ENCODE data around the gene CTNND2.

The CTNND2 gene

GRCh38 chr5:11904265-11904906, at the start of gene CTNND2:
Gene CTNND2 (minus strand): TSS chr5:11904446. CDS start chr5:11903853, 593 bp downstream.
- DNase-seq = peak; percentile 96 to 99

DNA sequence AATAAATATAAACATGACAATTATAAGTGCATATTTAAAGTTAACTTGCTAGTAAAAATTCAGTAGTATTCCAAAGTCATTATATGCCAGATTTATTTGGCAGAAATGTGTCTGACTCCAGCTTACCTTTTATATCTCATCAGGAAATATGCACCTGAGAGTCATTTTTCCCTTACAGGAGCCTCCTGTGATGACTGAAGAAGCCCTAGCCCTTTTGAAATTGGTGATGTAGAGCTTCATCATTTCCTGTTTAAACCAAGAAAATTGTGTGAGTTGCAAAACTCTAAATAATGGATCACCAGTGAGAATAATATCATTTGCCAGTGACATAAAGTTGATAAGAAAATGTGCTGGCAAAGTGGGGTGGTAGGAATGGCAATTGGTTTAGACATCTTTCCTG, 42.1 kb upstream of the CTNND2 start:
- no peak for DNase-seq

DNA sequence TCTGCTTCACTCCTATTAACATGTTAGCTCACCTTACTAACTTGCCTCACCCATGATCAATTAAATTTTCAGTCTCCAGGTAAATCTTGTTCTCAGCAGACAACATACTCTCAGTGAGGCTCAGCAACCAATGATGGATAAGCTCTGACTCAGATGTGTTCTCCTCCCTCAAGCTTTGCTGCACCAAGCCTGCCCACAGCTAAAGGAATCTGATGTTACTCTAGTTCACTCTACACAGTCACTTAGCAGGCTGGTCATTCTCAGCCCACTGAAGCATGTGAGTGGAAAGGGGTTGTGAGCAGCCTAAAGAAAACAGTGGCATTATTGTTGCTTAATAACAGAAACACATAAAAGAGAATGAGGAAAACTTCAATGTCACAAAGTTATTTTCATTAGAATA, 37.3 kb upstream of the CTNND2 start:
- DNase-seq = no peak

DNA sequence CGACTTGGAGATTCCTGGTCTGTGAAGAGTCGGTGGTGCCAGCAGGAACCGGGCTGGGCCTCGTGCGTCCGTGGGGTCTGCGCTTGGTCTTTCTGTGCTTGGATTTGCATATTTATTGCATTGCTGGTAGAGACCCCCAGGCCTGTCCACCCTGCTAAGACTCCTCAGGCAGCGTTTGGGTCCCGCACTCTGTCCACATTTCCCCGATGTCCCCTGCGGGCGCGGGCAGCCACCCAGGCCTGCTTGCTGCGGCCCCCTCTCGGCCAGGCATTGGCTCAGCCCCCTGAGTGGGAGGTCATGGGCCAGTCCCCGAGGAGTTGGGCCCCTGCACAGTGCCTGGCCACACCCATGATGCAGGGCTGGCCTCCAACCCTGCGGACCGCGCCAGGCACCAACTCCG, 27.4 kb upstream of the CTNND2 start:
- no peak for DNase-seq

DNA sequence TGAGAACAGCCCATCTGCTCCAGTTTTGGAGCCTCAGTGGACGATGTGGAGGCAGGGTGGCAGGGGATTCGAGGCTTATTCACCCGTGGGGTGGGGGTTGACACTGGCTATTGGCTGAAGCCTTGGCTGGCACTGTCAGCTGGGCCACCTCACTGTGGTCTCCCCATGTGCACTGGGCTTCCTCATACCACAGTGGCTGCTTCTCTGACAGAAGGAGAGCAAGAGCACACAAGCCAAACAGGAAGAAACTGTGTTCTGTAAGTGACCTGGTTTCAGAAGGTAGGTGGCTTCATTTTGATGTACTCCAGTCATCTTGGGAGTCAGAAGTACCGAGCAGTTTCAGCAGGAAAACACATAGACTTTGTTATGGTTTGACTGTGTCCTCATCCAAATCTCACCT, 24.7 kb upstream of the CTNND2 start:
- DNase-seq = no peak

GRCh38 chr5:11925701-11926100, 21.5 kb upstream of the CTNND2 start:
- DNase-seq = no peak

DNA sequence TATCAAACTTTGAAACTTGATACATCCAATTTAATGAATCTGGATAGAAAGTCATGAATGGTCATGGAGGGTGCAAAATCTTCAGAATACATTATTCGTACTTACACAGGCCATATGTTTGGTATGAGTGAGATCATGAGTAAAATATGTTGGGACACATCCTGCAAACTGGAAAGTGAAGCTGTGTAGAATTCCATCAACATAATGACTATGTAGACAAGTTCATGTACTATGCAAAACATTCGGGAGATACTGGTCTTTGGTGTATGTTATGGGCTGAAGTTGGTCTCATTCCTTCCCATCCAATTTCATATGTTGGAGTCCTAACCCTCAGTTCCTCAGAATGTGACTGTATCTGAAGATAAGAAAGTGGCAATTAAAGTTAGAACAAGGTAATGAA, 18.1 kb upstream of the CTNND2 start:
- no peak for DNase-seq

- no peak for DNase-seq
Measured at GRCh38 chr5:11918463-11919045, 14.3 kb upstream of the CTNND2 start.

DNA sequence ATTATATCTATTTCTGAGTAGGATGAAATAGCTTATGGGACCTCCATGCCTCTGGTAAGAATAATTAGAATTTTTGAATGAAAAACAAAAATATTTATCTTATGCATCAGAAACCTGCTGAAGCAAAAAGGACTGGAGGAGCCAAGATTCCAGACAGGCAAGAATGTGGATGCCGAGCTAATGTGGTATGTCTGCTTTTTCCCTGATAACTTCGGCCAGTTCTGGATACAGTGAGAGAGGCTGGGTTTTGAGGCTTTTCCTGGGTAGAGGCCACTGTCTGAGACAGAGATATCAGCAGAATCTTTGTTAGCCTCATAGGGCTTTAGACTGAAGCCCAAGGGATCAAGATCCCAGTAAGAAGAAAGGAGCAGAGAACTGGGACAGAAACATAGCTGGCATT, 5.2 kb upstream of the CTNND2 start:
- peak in 1 of 2 experiments; percentile 47 for DNase-seq

- DNase-seq = peak in 1 of 2 experiments; percentile 52
Measured at GRCh38 chr5:11906497-11906896, 2.3 kb upstream of the CTNND2 start.

GRCh38 chr5:11905206-11905605, 960 bp upstream of the CTNND2 start:
- peak; percentile 64 to 73 for DNase-seq

- DNase-seq = peak; percentile 84 to 95
Measured at GRCh38 chr5:11903614-11904264, 507 bp downstream of the CTNND2 start.

DNA sequence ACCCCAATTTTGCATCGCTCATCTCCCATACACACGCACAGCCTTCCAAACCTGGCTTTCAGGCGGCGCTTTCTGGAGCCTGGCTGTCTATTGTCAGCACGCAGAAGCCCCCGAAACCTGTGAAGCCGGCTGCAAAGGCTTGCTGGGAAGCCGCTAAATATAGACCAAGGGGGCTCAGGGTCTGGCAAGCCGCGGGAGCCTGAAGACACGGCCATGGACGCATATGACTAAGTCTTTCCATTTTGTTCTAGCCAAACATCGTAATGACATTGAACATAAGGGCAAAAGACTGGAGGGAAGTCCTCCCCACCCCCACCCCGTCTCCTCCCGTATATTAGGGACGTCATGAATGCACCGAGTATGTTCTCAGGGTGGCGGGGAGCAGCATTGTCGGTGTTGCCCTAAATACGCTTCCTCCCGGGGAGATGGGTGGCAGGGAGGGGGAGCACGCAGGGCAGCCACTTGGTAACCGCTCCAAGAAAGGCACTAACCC, 1.1 kb downstream of the CTNND2 start:
- peak; percentile 76 to 84 for DNase-seq

DNA sequence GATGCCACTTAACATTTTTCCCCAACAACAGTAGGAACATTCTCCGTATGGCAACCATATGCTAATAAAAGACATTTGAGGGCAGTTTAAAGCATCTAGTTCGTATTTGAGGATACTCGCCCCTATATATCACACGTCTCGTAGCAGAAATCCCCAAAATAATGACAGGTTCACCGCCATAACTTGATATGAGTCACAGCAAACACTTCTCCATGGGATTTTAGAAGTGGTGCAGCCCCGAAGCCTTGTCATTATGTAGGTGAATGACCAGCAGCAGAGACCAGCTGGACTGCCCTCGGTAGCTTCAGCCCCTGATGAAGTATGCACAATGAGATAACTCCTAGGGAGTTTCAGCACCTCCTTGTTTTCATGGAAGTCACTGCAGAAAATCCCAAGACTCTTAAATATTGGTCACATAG, 2.0 kb downstream of the CTNND2 start:
- peak in 1 of 2 experiments; percentile 50 for DNase-seq

DNA sequence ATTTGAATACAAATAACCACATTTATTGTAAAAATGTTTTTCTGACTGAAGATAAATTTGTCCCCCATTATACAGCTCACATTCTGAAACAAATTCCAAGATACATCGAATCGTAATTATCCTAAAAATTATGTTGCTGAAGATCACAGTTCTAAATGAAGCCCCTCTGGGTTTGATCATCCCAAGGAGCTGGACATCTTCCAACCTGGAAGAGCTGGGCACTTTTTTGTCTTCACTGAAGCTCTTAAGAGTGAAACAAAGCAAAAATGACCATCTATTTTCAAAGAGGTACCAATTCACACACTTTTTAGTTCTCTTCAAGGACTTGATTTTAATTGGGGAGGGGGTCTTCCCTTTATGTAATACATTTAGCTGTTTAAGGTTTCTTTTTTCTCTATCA, 5.5 kb downstream of the CTNND2 start:
- DNase-seq = peak in 1 of 2 experiments; percentile 62

DNA sequence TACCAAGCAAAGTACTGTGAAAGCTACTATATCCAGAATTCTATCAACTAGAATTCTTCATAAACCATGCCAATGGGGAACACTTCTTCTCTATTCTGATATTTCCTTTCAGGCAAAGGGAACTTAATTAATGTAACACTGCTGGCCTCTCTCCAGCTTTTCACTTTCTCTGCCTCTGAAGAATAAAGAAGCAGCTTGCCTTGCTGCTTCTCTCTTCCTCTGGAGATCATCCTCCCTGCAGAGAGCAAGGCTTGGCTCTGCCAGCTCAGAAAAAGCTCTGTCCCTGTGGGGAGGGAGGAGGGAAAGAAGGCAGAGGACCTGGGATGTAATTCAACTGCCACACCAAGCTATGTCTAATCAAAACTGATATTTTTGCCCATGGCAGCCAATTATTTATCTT, 6.5 kb downstream of the CTNND2 start:
- peak; percentile 96 to 98 for DNase-seq

- no peak for DNase-seq
Measured at GRCh38 chr5:11894992-11895391, 9.3 kb downstream of the CTNND2 start.

- no peak for DNase-seq
Measured at GRCh38 chr5:11892832-11893231, 11.4 kb downstream of the CTNND2 start.

DNA sequence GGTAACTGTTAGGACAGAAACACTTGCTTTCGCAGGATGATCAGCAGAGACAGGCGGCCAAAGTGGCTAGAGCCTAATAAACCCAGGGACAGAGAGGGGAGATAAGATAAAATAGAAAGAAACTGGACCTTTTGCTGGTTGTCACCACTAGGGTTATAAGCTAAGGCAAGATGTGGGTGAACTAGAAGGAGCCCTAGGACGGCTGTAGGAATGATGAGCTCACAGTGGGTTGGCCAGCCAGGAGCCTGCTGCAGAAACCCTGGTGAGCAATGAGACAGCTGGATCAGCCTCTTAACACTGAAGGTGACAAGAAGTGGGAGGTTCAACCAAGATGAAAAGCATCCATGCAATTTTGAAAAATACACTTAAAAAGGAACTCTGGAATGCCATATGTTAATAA, 13.5 kb downstream of the CTNND2 start:
- DNase-seq = peak in 1 of 2 experiments; percentile 23

DNA sequence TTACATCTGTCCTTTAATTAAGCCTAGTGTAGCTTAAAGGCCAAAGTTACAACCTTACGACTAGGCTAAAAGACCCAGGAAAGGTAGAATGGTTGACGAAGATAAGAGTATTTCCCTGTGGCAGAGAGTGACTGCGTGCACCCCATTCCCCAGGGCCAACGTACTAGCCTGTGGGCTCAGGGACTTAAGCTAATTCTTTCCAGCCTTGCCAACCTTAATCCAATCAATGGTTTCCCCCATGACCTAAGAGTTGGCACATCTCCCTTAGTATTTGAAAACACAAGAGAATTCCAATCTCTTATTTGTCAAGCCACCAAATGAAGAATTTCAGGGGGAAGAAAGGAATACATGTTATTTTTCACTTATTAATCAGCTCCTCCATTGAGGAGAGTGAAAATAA, 16.0 kb downstream of the CTNND2 start:
- no peak for DNase-seq

- peak; percentile 86 to 89 for DNase-seq
Measured at GRCh38 chr5:11878814-11879213, 25.4 kb downstream of the CTNND2 start.

- no peak for DNase-seq
Measured at GRCh38 chr5:11873587-11873986, 30.7 kb downstream of the CTNND2 start.

GRCh38 chr5:11869203-11869602, 35.0 kb downstream of the CTNND2 start:
- DNase-seq = no peak

DNA sequence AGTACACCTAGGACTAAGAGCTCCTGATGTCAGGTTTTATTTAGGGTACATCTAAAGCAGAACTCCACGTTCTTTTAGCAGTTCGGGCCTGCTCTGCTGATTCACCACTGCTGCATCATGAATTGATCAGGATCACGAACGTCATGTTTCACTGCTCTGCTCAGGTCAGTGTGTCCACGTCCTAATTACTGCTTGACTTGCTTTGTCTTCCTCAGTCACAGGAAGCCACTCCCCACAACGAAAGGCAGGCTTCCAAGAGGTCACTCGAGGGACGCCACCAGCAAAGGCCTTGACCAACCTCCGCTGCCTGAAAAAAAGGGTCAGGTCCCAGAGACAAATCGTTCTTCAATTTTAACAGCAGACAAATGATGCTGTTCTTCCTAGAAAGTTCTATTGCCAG, 40.3 kb downstream of the CTNND2 start:
- DNase-seq = no peak

Measured in NCI-H446 (cell line).